Lower leg skin (tissue), 3 donors: ENCODE measurements around the gene AQP12A.

Experiments
- POLR2A ChIP-seq, 2 donors: fragments of 450-650 bp; IDR thresholded peaks; one replicate each; pipeline ENCODE4 v1.6.1; 2016 to 2017; ENCODE audit warnings: antibody characterized with exemption in 2 of 2, mild to moderate bottlenecking in 1 of 2, moderate library complexity in 1 of 2
- TF ChIP-seq, protein P1 (sequence below), 3 donors: fragments of 450-650 bp; IDR thresholded peaks; one replicate each; pipeline ENCODE4 v1.5.1; 2016; ENCODE audit warnings: antibody characterized with exemption in 3 of 3, mild to moderate bottlenecking in 3 of 3, moderate library complexity in 2 of 3

DNA sequence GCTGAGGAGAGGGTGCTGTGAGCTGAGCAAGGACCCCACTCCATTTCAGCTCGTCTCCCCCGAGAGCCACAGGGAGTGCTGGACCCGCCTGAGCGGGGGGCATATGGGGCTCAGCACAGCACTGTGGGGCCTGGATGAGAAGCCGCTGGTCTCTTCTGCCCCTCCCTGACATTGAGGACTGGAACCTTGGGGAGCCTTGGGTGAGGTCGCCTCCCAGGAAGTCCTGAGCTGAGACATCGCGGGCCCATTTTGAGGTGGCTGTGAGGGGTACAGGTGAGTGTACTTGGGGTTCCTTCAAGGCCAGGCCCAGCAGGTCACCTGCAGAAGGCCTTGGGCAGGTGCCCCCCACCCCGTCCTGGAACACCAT is 3.1 kb upstream of the AQP12A start:
- TF ChIP-seq, protein P1, sequence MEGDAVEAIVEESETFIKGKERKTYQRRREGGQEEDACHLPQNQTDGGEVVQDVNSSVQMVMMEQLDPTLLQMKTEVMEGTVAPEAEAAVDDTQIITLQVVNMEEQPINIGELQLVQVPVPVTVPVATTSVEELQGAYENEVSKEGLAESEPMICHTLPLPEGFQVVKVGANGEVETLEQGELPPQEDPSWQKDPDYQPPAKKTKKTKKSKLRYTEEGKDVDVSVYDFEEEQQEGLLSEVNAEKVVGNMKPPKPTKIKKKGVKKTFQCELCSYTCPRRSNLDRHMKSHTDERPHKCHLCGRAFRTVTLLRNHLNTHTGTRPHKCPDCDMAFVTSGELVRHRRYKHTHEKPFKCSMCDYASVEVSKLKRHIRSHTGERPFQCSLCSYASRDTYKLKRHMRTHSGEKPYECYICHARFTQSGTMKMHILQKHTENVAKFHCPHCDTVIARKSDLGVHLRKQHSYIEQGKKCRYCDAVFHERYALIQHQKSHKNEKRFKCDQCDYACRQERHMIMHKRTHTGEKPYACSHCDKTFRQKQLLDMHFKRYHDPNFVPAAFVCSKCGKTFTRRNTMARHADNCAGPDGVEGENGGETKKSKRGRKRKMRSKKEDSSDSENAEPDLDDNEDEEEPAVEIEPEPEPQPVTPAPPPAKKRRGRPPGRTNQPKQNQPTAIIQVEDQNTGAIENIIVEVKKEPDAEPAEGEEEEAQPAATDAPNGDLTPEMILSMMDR (IDR thresholded peaks at IDR 0.05) = no peak
- no peak for TF ChIP-seq POLR2A (IDR thresholded peaks at IDR 0.05)
